ENCODE results near the gene PPM1G.

PPM1G gene

DNA sequence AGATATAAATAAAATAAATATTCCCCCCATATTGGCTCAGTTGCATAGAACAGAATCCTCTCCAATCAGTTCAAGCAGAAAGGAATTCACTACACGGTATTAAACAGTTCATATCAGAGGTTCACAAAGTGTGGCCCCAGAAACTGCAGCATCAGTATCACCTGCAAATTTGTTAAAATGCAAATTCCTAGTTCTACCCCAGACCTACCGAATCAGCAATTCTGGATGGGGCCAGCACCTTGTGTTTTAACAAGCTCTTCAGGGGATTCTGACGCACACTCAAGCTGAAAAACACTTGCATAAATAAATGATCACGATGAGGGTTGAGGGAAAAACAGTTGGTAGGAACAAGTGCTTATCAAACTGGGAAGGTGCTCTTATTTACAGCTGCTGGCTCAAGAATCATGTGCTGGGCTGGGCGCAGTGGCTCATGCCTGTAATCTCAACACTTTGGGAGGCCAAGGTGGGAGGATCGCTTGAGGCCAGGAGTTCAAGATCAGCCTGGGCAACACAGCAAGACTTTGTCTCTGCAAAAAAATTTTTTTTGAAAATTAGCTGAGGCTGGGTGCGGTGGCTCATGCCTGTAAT is 59.2 kb downstream of the PPM1G start:
- Mint-ChIP-seq H3K27ac (no peak overlapping the region), H3K36me3 (ENCODE audit: low read depth) (peaks cover 11% of the 10 kb centered on the region), H3K27me3 (ENCODE audit: low read depth) (no peaks in the 10 kb centered on the region), H3K4me3 (no peak overlapping the region), H3K9me3 (no peaks in the 10 kb centered on the region), H3K4me1 (ENCODE audit: low read depth) (peaks cover 23% of the 10 kb centered on the region)

DNA sequence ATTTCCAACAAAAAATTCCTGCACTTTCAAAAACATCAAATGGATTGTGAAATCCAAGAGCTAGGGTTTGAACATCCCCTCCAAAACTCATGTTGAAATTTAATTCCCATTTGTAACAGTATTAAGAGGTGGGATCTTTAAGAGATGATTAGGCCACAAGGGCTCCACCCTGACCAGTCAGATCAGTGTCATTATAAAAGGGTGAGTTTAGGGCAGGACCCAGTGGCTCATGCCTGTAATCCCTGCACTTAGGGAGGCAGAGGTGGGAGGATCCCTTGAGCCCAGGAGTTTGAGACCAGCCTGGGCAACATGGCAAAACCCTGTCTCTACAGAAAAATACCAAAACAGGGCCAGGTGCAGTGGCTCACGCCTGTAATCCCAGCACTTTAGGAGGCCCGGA is 61.8 kb downstream of the PPM1G start:
- Mint-ChIP-seq H3K9me3 (no peaks in the 10 kb centered on the region), H3K36me3 (ENCODE audit: low read depth) (peaks cover 13% of the 10 kb centered on the region), H3K4me1 (ENCODE audit: low read depth) (peaks cover 19% of the 10 kb centered on the region), H3K27me3 (ENCODE audit: low read depth) (no peaks in the 10 kb centered on the region), H3K4me3 (no peak overlapping the region), H3K27ac (no peak overlapping the region)

DNA sequence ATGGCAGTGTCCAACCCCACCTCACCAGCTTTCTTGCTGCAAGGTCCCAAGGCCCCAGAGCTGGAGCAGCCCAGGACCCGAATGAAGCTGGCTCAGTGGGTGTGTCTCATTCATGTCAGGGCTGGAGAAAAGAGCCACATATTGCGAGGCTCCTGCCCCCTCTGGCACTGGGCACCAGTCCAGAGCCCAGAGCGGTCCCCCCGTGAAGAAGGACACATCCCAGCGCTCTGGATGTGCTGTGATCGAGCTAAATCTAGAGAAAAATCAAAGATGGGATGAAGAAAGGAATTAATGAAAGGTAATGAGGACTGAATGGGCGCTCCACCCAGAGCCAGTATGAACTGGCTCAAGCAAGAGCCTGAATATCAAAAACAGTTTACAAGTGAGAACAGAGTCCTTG is 73.2 kb downstream of the PPM1G start:
- H3K36me3 Mint-ChIP-seq (ENCODE audit: low read depth) = peaks cover 30% of the 10 kb centered on the region
- no peaks in the 10 kb centered on the region for H3K9me3 Mint-ChIP-seq
- H3K27me3 Mint-ChIP-seq (ENCODE audit: low read depth) = no peaks in the 10 kb centered on the region
- no peak overlapping the region for H3K27ac Mint-ChIP-seq
- H3K4me3 Mint-ChIP-seq = no peak overlapping the region
- H3K4me1 Mint-ChIP-seq (ENCODE audit: low read depth) = no peaks in the 10 kb centered on the region

DNA sequence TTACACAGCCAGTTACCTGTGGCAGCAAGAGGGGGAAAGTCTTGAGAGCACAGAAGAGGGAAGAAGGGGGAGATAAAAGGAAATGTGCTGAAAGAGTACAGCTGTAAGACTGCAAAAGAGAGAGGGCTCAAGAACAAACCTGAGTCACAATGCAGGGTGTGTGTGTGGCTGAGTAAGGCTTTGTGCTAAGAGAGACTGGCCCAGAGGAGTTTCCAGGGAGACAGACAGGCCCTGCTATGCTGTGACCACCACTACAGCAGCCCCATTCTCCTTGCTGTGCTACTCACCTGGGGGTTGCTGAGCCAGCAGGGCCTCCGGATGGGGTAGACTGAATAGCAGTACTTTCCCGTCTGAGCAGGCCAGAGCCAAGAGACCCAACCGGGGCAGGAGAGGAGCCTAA is 74.1 kb downstream of the PPM1G start:
- H3K27me3 Mint-ChIP-seq (ENCODE audit: low read depth) = no peaks in the 10 kb centered on the region
- peaks cover 30% of the 10 kb centered on the region for H3K36me3 Mint-ChIP-seq (ENCODE audit: low read depth)
- H3K27ac Mint-ChIP-seq = no peak overlapping the region

More for the DNA sequence above, 74.1 kb downstream of the PPM1G start:
- Mint-ChIP-seq H3K4me3 (no peak overlapping the region), H3K4me1 (ENCODE audit: low read depth) (no peaks in the 10 kb centered on the region), H3K9me3 (no peaks in the 10 kb centered on the region)

All from T-helper 1 cell treated with Interleukin-12 subunit alpha and Interleukin-12 subunit beta and Interleukin-4 antibody, amounts not matched to agents 30 μg/mL and 1 μg/mL, for 36 hours (primary cell).